ENCODE measurements around the gene TFF2.

Gene TFF2

DNA sequence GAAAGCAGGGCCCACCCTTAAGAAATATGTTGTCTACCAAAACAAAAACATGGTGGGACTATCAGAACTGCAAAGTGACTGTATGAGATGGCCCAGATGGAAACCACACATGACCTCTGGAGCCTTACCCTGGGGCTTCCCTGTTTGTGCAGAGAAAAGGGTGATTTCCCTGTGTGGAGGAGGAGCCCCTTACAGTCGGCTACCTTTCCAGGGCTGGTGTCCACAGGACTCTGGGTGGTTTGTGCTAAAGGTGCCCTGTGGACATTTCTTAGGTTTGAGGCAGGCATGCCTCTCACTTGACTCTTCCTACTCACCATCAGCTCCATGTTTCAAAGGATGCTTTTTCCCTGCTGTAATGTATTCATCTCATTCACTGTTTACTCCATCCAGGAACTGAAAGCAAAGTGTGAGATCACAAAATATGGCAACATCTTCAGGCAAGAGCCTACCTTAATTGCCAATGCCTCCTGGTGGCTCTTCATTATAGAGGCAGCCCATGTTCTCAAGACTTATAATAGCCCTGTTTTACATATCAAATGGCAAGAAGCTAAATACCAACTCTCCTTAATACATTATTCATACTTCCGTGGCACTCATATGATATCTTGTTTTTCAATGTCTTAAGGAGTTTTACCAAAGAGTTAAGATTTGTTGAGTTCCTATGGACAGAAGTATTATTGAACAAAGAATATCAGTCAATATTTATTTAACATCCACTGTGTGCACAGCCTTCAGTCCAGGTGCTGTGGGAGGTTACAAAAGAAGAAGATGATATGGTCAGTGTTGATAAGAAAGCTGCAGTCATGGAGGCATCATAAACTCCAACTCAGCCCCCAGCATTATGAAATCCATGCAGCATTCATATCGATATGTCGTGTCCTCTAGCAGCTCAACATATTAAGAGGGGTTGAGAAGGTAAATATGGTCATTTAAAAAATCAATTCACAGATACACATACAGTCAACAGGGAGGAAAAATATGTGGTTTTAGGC lies 20.1 kb downstream of the TFF2 start:
- TF ChIP-seq, protein P1, sequence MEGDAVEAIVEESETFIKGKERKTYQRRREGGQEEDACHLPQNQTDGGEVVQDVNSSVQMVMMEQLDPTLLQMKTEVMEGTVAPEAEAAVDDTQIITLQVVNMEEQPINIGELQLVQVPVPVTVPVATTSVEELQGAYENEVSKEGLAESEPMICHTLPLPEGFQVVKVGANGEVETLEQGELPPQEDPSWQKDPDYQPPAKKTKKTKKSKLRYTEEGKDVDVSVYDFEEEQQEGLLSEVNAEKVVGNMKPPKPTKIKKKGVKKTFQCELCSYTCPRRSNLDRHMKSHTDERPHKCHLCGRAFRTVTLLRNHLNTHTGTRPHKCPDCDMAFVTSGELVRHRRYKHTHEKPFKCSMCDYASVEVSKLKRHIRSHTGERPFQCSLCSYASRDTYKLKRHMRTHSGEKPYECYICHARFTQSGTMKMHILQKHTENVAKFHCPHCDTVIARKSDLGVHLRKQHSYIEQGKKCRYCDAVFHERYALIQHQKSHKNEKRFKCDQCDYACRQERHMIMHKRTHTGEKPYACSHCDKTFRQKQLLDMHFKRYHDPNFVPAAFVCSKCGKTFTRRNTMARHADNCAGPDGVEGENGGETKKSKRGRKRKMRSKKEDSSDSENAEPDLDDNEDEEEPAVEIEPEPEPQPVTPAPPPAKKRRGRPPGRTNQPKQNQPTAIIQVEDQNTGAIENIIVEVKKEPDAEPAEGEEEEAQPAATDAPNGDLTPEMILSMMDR (IDR thresholded peaks at IDR 0.05; ENCODE audit: low read depth, low read length): no peak
- Histone ChIP-seq H3K4me3 (ENCODE audit: low read depth, low read length) (no peak overlapping the region), H3K9me3 (ENCODE audit: severe bottlenecking) (peaks cover 6% of the 10 kb centered on the region), H3K27ac (no peak overlapping the region), H3K36me3 (no peaks in the 10 kb centered on the region), H3K27me3 (ENCODE audit: insufficient read depth, low read depth, severe bottlenecking) (no peaks in the 10 kb centered on the region)
- DNase-seq: no peak

DNA sequence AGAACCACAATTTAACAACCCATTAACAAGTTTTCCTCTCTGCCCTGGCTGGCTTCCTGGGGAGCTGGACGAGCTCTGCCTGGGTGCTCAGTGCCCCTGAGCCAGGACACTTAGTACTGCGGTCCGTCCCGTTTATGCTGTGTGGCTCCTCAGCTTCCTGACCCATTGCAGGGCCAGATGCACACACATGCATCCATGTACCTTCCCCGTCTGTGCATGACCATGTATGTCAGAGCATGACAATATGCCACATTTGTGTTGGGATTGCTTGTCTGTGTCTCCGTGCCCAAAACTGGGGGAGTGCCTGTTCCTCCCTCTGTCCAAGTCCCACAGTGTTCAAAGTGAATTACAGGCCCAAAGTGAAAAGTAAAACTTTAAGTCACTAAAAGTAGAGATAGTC lies 25.9 kb downstream of the TFF2 start:
- Histone ChIP-seq H3K27me3 (ENCODE audit: insufficient read depth, low read depth, severe bottlenecking) (no peaks in the 10 kb centered on the region), H3K36me3 (no peaks in the 10 kb centered on the region), H3K9me3 (ENCODE audit: severe bottlenecking) (peaks cover 8% of the 10 kb centered on the region), H3K27ac (no peak overlapping the region), H3K4me3 (ENCODE audit: low read depth, low read length) (no peak overlapping the region)
- TF ChIP-seq, protein P1 (IDR thresholded peaks at IDR 0.05; ENCODE audit: low read depth, low read length): no peak
- DNase-seq: no peak

DNA sequence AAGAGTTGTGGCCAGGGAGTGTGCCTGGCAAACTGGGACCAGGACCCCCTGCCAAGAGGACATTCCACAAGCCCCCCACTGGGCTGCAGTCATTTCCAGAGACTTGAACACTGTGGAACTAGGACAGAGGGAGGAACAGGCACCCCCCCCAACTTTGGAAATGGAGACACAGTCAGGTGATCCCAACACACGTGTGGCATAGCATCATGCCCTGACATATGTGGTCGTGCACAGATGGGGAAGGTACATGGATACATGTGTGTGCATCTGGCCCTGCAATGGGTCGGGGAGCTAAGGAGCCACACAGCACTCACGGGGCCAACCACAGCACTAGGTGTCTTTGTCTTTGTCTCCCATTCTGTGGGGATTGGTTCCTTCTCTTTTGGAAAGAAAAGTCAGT lies 28.9 kb downstream of the TFF2 start:
- H3K36me3 ChIP-seq: no peaks in the 10 kb centered on the region
- H3K4me3 ChIP-seq (ENCODE audit: low read depth, low read length): no peak overlapping the region
- H3K27me3 ChIP-seq (ENCODE audit: insufficient read depth, low read depth, severe bottlenecking): no peaks in the 10 kb centered on the region
- TF ChIP-seq, protein P1 (IDR thresholded peaks at IDR 0.05; ENCODE audit: low read depth, low read length): no peak
- no peak for DNase-seq
- H3K27ac ChIP-seq: no peak overlapping the region
- peaks cover 3% of the 10 kb centered on the region for H3K9me3 ChIP-seq (ENCODE audit: severe bottlenecking)

- Histone ChIP-seq H3K27ac (no peak overlapping the region), H3K36me3 (no peaks in the 10 kb centered on the region), H3K27me3 (ENCODE audit: insufficient read depth, low read depth, severe bottlenecking) (no peaks in the 10 kb centered on the region), H3K4me3 (ENCODE audit: low read depth, low read length) (no peak overlapping the region), H3K9me3 (ENCODE audit: severe bottlenecking) (peaks cover 3% of the 10 kb centered on the region)
- DNase-seq: no peak
- TF ChIP-seq, protein P1 (IDR thresholded peaks at IDR 0.05; ENCODE audit: low read depth, low read length): no peak
Observed at GRCh38 chr21:42321231-42321630, 29.6 kb downstream of the TFF2 start.

GRCh38 chr21:42320791-42321190 lies 30.0 kb downstream of the TFF2 start:
- Histone ChIP-seq H3K36me3 (no peaks in the 10 kb centered on the region), H3K4me3 (ENCODE audit: low read depth, low read length) (no peak overlapping the region), H3K9me3 (ENCODE audit: severe bottlenecking) (peaks cover 3% of the 10 kb centered on the region), H3K27ac (no peak overlapping the region), H3K27me3 (ENCODE audit: insufficient read depth, low read depth, severe bottlenecking) (no peaks in the 10 kb centered on the region)
- DNase-seq: no peak
- TF ChIP-seq, protein P1 (IDR thresholded peaks at IDR 0.05; ENCODE audit: low read depth, low read length): no peak
